ENCODE results near the gene TNFRSF11A. TPM values are rescaled to one million over a fixed set of nuclear protein-coding genes. Genes with fewer than 3 reads are reported as not detected.

TNFRSF11A gene
- total and polyA plus RNA-seq, 2 donors (not counting 1 experiment from before 2014, with no cell fraction given) = 0.01 to 1.7 TPM

- CTCF ChIA-PET = interaction anchor here (0.7 to 2.3 kb wide), 36 partner anchors 9 to 1014 kb away, joined by 3 to 73 read pairs (median 4); partner anchors contain the start of gene TNFRSF11A
- Histone ChIP-seq H3K9me3 (ENCODE audit: control extremely low read depth in 1 of 3, control insufficient read depth in 2 of 3, insufficient read depth in 1 of 3, low read length in 2 of 3) (peaks cover 0 to 3% (median 0%) of the 10 kb centered on the region in 3 donors), H3K4me3 (ENCODE audit: control extremely low read depth in 1 of 5, extremely low read depth in 1 of 5, insufficient read depth in 1 of 5, low read depth in 2 of 5, low read length in 4 of 5) (no peak overlapping the region), H3K27ac (ENCODE audit: low read length in 2 of 2) (no peak overlapping the region), H2AFZ (ENCODE audit: insufficient read depth, low read depth, low read length, poor library complexity, severe bottlenecking) (peak overlapping the region; percentile 17), H3K36me3 (replicated peaks in 1 of 2; ENCODE audit: control extremely low read depth in 1 of 2, control insufficient read depth in 1 of 2, extremely low read depth in 1 of 2, insufficient read depth in 2 of 2, low read length in 1 of 2) (no peaks in the 10 kb centered on the region), H3K27me3 (replicated peaks in 1 of 4; ENCODE audit: control extremely low read depth in 1 of 4, control insufficient read depth in 3 of 4, insufficient read depth in 4 of 4, low read length in 3 of 4) (peaks cover 0 to 3% (median 0%) of the 10 kb centered on the region in 4 experiments), H3K9ac (ENCODE audit: low read length) (no peak overlapping the region), H4K20me1 (ENCODE audit: control insufficient read depth, insufficient read depth, low read length, poor library complexity, severe bottlenecking) (no peaks in the 10 kb centered on the region), H3K4me2 (replicated peaks; ENCODE audit: low read depth, low read length, poor library complexity, severe bottlenecking) (no peak overlapping the region), H3K4me1 (ENCODE audit: control insufficient read depth in 2 of 2, insufficient read depth in 2 of 2, low read length in 2 of 2) (peaks cover 5 to 8% of the 10 kb centered on the region in 2 donors), H3K79me2 (ENCODE audit: control insufficient read depth, insufficient read depth, low read length) (no peaks in the 10 kb centered on the region)
- POLR2A ChIA-PET = no interaction called here
- Mint-ChIP-seq H3K4me1 (peaks cover 7% of the 10 kb centered on the region), H3K27me3 (peaks cover 9% of the 10 kb centered on the region), H3K27ac (no peak overlapping the region), H3K9me3 (ENCODE audit: insufficient read depth) (no peaks in the 10 kb centered on the region), H3K4me3 (peak overlapping the region; percentile 29)
- peak; percentile 78 for DNase-seq
- peak; percentile 69 for ATAC-seq (ENCODE audit: low read depth)
- WGBS (ENCODE audit: insufficient coverage) = 8% methylated on average over 13 of the region's 14 CpGs
- intact Hi-C loops (cut with micrococcal nuclease) = loop anchor here (1.0 to 2.0 kb wide), 4 partner anchors 99 to 557 kb away; partner anchors contain the start of gene PHLPP1
- TF ChIP-seq CTCF (IDR thresholded peaks at IDR 0.05) (peak; percentile 88), EZH2 (IDR thresholded peaks at IDR 0.05; ENCODE audit: borderline replicate concordance, insufficient read depth, low read depth, low read length, poor library complexity, severe bottlenecking) (no peak)
These were observed 100.5 kb downstream of the TNFRSF11A start for GRCh38 chr18:62425465-62426190.

- intact Hi-C loops (cut with micrococcal nuclease) = no loop called here
- Mint-ChIP-seq H3K9me3 (ENCODE audit: insufficient read depth) (no peaks in the 10 kb centered on the region), H3K4me1 (peaks cover 4% of the 10 kb centered on the region), H3K27ac (no peak overlapping the region), H3K4me3 (no peak overlapping the region), H3K27me3 (peaks cover 9% of the 10 kb centered on the region)
- no peaks in the 10 kb centered on the region for H3K79me2 ChIP-seq (ENCODE audit: control insufficient read depth, insufficient read depth, low read length)
- no peak overlapping the region for H3K4me3 ChIP-seq (ENCODE audit: control extremely low read depth in 1 of 5, extremely low read depth in 1 of 5, insufficient read depth in 1 of 5, low read depth in 2 of 5, low read length in 4 of 5)
- no peaks in the 10 kb centered on the region for H3K36me3 ChIP-seq (replicated peaks in 1 of 2; ENCODE audit: control extremely low read depth in 1 of 2, control insufficient read depth in 1 of 2, extremely low read depth in 1 of 2, insufficient read depth in 2 of 2, low read length in 1 of 2)
- H3K9me3 ChIP-seq (ENCODE audit: control extremely low read depth in 1 of 3, control insufficient read depth in 2 of 3, insufficient read depth in 1 of 3, low read length in 2 of 3) = peaks cover 0 to 3% (median 0%) of the 10 kb centered on the region in 3 donors
- peaks cover 0 to 3% (median 0%) of the 10 kb centered on the region in 4 experiments for H3K27me3 ChIP-seq (replicated peaks in 1 of 4; ENCODE audit: control extremely low read depth in 1 of 4, control insufficient read depth in 3 of 4, insufficient read depth in 4 of 4, low read length in 3 of 4)
- no peak overlapping the region for H3K27ac ChIP-seq (ENCODE audit: low read length in 2 of 2)
- 77% methylated on average over 2 of the region's 3 CpGs for WGBS (ENCODE audit: insufficient coverage)
- CTCF ChIA-PET = interaction anchor here (0.7 to 2.3 kb wide), 34 partner anchors 9 to 1014 kb away, joined by 3 to 73 read pairs (median 4); partner anchors contain the start of gene TNFRSF11A
- H3K4me2 ChIP-seq (replicated peaks; ENCODE audit: low read depth, low read length, poor library complexity, severe bottlenecking) = no peak overlapping the region
- ATAC-seq (ENCODE audit: low read depth) = no peak
- DNase-seq = no peak
- peaks cover 0 to 4% of the 10 kb centered on the region in 2 donors for H3K4me1 ChIP-seq (ENCODE audit: control insufficient read depth in 2 of 2, insufficient read depth in 2 of 2, low read length in 2 of 2)
- POLR2A ChIA-PET = no interaction called here
- TF ChIP-seq CTCF (IDR thresholded peaks at IDR 0.05) (no peak), EZH2 (IDR thresholded peaks at IDR 0.05; ENCODE audit: borderline replicate concordance, insufficient read depth, low read depth, low read length, poor library complexity, severe bottlenecking) (no peak)
- H4K20me1 ChIP-seq (ENCODE audit: control insufficient read depth, insufficient read depth, low read length, poor library complexity, severe bottlenecking) = no peaks in the 10 kb centered on the region
- no peak overlapping the region for H3K9ac ChIP-seq (ENCODE audit: low read length)
- no peak overlapping the region for H2AFZ ChIP-seq (ENCODE audit: insufficient read depth, low read depth, low read length, poor library complexity, severe bottlenecking)
These were observed 101.0 kb downstream of the TNFRSF11A start for GRCh38 chr18:62426191-62426488.

All from B cell (primary cell).